Natural killer cell treated with Interleukin-12 subunit alpha and Interleukin-12 subunit beta and Interleukin-15 and Interleukin-18, amount 100 ng/mL, for 72 hours (primary cell): ENCODE results near the gene ELFN2. TPM values are rescaled to one million over a fixed set of nuclear protein-coding genes. Genes with fewer than 3 reads are reported as not detected.

Experiments used
- ATAC-seq, 2 donors: fragments of 150-1000 bp; cut with Tn5 transposase in 1 of 2; sonication (Bioruptor Pico), chemical (Tn5 transposase) in 1 of 2; 2 replicates each; pipeline ENCODE4 v1.10.0; 2021
- DNase-seq: peaks from one replicate; pipeline ENCODE4 v3.0.0; 2022; ENCODE audit warnings: low spot score
- H3K27ac Mint-ChIP-seq, 2 donors: 1 replicate in 1 of 2; 2 replicates in 1 of 2; pipeline ENCODE4 v1.8.0; 2022; ENCODE audit warnings: mixed read lengths in 2 of 2, mild to moderate bottlenecking in 1 of 2, moderate library complexity in 1 of 2
- H3K27me3 Mint-ChIP-seq, 2 donors: 1 replicate in 1 of 2; 2 replicates in 1 of 2; pipeline ENCODE4 v1.8.0; 2022; ENCODE audit warnings: mixed read lengths in 2 of 2
- H3K36me3 Mint-ChIP-seq: one replicate; pipeline ENCODE4 v1.8.0; 2022; ENCODE audit warnings: mixed read lengths
- H3K4me1 Mint-ChIP-seq, 2 donors: 1 replicate in 1 of 2; 2 replicates in 1 of 2; pipeline ENCODE4 v1.8.0; 2022; ENCODE audit warnings: low read depth in 2 of 2, mixed read lengths in 2 of 2, mild to moderate bottlenecking in 1 of 2
- H3K4me3 Mint-ChIP-seq: one replicate; pipeline ENCODE4 v1.8.0; 2022; ENCODE audit warnings: mixed read lengths
- H3K9me3 Mint-ChIP-seq: 2 replicates; pipeline ENCODE4 v1.8.0; 2022; ENCODE audit warnings: mixed read lengths
- total RNA-seq, 2 donors: library from RNA; stranded (reverse); gene quantifications; one replicate each; pipeline ENCODE4 v1.2.3, GENCODE V29; 2022

ELFN2 gene
- total RNA-seq, 2 donors from 2014 or later: 0.40 TPM; not detected in 1

- no peaks in the 10 kb centered on the region for H3K9me3 Mint-ChIP-seq
- no peak for DNase-seq
- no peaks in the 10 kb centered on the region for H3K27me3 Mint-ChIP-seq
- H3K4me1 Mint-ChIP-seq: peaks cover 6 to 10% of the 10 kb centered on the region in 2 donors
- H3K4me3 Mint-ChIP-seq: no peak overlapping the region
- H3K27ac Mint-ChIP-seq: no peak overlapping the region
- peaks cover 8% of the 10 kb centered on the region for H3K36me3 Mint-ChIP-seq
- no peak for ATAC-seq
These were observed 35.7 kb upstream of the ELFN2 start for GRCh38 chr22:37462983-37463382.

- H3K4me1 Mint-ChIP-seq: peaks cover 8 to 12% of the 10 kb centered on the region in 2 donors
- peaks cover 8% of the 10 kb centered on the region for H3K36me3 Mint-ChIP-seq
- H3K27me3 Mint-ChIP-seq: no peaks in the 10 kb centered on the region
- DNase-seq: no peak
- H3K27ac Mint-ChIP-seq: no peak overlapping the region
- peak in 1 of 2 donors; percentile 22 for ATAC-seq
- no peaks in the 10 kb centered on the region for H3K9me3 Mint-ChIP-seq
- no peak overlapping the region for H3K4me3 Mint-ChIP-seq
These were observed 35.2 kb upstream of the ELFN2 start for GRCh38 chr22:37462436-37462835.

- ATAC-seq (no peak), DNase-seq (no peak)
- Mint-ChIP-seq H3K4me1 (peaks cover 10 to 15% of the 10 kb centered on the region in 2 donors), H3K36me3 (peaks cover 8% of the 10 kb centered on the region), H3K27me3 (no peaks in the 10 kb centered on the region), H3K4me3 (no peak overlapping the region), H3K27ac (no peak overlapping the region), H3K9me3 (no peaks in the 10 kb centered on the region)
These were observed 34.7 kb upstream of the ELFN2 start for GRCh38 chr22:37461961-37462360.

GRCh38 chr22:37460684-37461083, 33.4 kb upstream of the ELFN2 start:
- H3K9me3 Mint-ChIP-seq: no peaks in the 10 kb centered on the region
- peaks cover 10 to 15% of the 10 kb centered on the region in 2 donors for H3K4me1 Mint-ChIP-seq
- peaks cover 7% of the 10 kb centered on the region for H3K36me3 Mint-ChIP-seq
- DNase-seq (no peak), ATAC-seq (no peak)
- no peak overlapping the region for H3K27ac Mint-ChIP-seq
- no peak overlapping the region for H3K4me3 Mint-ChIP-seq
- no peaks in the 10 kb centered on the region for H3K27me3 Mint-ChIP-seq

- H3K27ac Mint-ChIP-seq: no peak overlapping the region
- H3K36me3 Mint-ChIP-seq: no peaks in the 10 kb centered on the region
- H3K4me1 Mint-ChIP-seq: peaks cover 7 to 11% of the 10 kb centered on the region in 2 donors
- no peak overlapping the region for H3K4me3 Mint-ChIP-seq
- ATAC-seq (no peak), DNase-seq (no peak)
- no peaks in the 10 kb centered on the region for H3K27me3 Mint-ChIP-seq
- no peaks in the 10 kb centered on the region for H3K9me3 Mint-ChIP-seq
These were observed 31.9 kb upstream of the ELFN2 start for GRCh38 chr22:37459206-37459605.

GRCh38 chr22:37457093-37457893, 30.0 kb upstream of the ELFN2 start:
- Mint-ChIP-seq H3K27ac (peak overlapping the region in 1 of 2 donors; percentile 40), H3K36me3 (no peaks in the 10 kb centered on the region), H3K4me1 (peaks cover 4 to 11% of the 10 kb centered on the region in 2 donors), H3K9me3 (no peaks in the 10 kb centered on the region), H3K4me3 (no peak overlapping the region), H3K27me3 (no peaks in the 10 kb centered on the region)
- peak; percentile 66 for DNase-seq
- ATAC-seq: peak; percentile 89 to 90

- Mint-ChIP-seq H3K27ac (no peak overlapping the region), H3K36me3 (no peaks in the 10 kb centered on the region), H3K27me3 (no peaks in the 10 kb centered on the region), H3K4me3 (no peak overlapping the region), H3K4me1 (peaks cover 4 to 11% of the 10 kb centered on the region in 2 donors), H3K9me3 (no peaks in the 10 kb centered on the region)
- ATAC-seq (no peak), DNase-seq (no peak)
These were observed 29.1 kb upstream of the ELFN2 start for GRCh38 chr22:37456346-37456745.

- ATAC-seq (no peak), DNase-seq (no peak)
- no peak overlapping the region for H3K27ac Mint-ChIP-seq
- H3K4me1 Mint-ChIP-seq: peaks cover 4 to 11% of the 10 kb centered on the region in 2 donors
- no peaks in the 10 kb centered on the region for H3K36me3 Mint-ChIP-seq
- no peaks in the 10 kb centered on the region for H3K9me3 Mint-ChIP-seq
- no peak overlapping the region for H3K4me3 Mint-ChIP-seq
- no peaks in the 10 kb centered on the region for H3K27me3 Mint-ChIP-seq
These were observed 28.6 kb upstream of the ELFN2 start for GRCh38 chr22:37455896-37456295.

GRCh38 chr22:37454857-37455686, 27.8 kb upstream of the ELFN2 start:
- H3K4me3 Mint-ChIP-seq: no peak overlapping the region
- no peaks in the 10 kb centered on the region for H3K36me3 Mint-ChIP-seq
- no peak for ATAC-seq
- H3K9me3 Mint-ChIP-seq: no peaks in the 10 kb centered on the region
- no peak overlapping the region for H3K27ac Mint-ChIP-seq
- DNase-seq: no peak
- peaks cover 4 to 11% of the 10 kb centered on the region in 2 donors for H3K4me1 Mint-ChIP-seq
- H3K27me3 Mint-ChIP-seq: no peaks in the 10 kb centered on the region

- H3K9me3 Mint-ChIP-seq: no peaks in the 10 kb centered on the region
- peaks cover 4 to 11% of the 10 kb centered on the region in 2 donors for H3K4me1 Mint-ChIP-seq
- no peak overlapping the region for H3K4me3 Mint-ChIP-seq
- H3K36me3 Mint-ChIP-seq: no peaks in the 10 kb centered on the region
- DNase-seq (no peak), ATAC-seq (no peak)
- no peaks in the 10 kb centered on the region for H3K27me3 Mint-ChIP-seq
- H3K27ac Mint-ChIP-seq: no peak overlapping the region
These were observed 26.4 kb upstream of the ELFN2 start for GRCh38 chr22:37453696-37454095.

GRCh38 chr22:37451218-37451617, 23.9 kb upstream of the ELFN2 start:
- Mint-ChIP-seq H3K36me3 (no peaks in the 10 kb centered on the region), H3K4me1 (peaks cover 0 to 7% of the 10 kb centered on the region in 2 donors), H3K27me3 (no peaks in the 10 kb centered on the region), H3K9me3 (no peaks in the 10 kb centered on the region), H3K4me3 (no peak overlapping the region), H3K27ac (no peak overlapping the region)
- DNase-seq (no peak), ATAC-seq (no peak)

GRCh38 chr22:37449331-37450001, 22.2 kb upstream of the ELFN2 start:
- Mint-ChIP-seq H3K36me3 (no peaks in the 10 kb centered on the region), H3K9me3 (no peaks in the 10 kb centered on the region)

GRCh38 chr22:37448516-37449127, 21.3 kb upstream of the ELFN2 start:
- DNase-seq (no peak), ATAC-seq (no peak)
- Mint-ChIP-seq H3K27ac (no peak overlapping the region), H3K4me3 (no peak overlapping the region), H3K4me1 (no peaks in the 10 kb centered on the region), H3K9me3 (no peaks in the 10 kb centered on the region), H3K27me3 (no peaks in the 10 kb centered on the region), H3K36me3 (no peaks in the 10 kb centered on the region)

More at GRCh38 chr22:37449331-37450001, 22.2 kb upstream of the ELFN2 start:
- no peak overlapping the region for H3K4me3 Mint-ChIP-seq
- H3K27me3 Mint-ChIP-seq: no peaks in the 10 kb centered on the region
- H3K27ac Mint-ChIP-seq: no peak overlapping the region
- no peak for DNase-seq
- ATAC-seq: peak; percentile 32 to 42
- no peaks in the 10 kb centered on the region for H3K4me1 Mint-ChIP-seq
